ENCODE results near the gene NUBPL.

DNA sequence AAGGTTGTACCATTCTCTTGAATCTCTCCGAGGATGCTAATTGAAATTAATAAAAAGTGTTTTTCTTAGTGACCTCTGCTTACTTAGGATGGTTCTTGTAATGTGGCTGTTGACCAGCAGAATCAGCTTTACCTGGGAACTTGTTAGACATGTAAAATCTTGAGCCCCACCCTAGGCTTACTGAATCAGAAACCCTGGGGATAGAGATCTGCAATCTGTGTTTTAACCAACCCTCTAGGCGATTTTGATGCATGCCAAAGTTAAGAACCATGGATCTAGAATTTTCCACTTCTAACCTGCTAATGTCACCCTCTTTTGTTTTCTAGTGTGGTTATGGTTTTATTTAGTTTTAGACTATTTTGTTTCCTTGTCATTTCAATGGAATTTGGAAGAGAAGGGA, 6.5 kb downstream of the NUBPL start:
- TF ChIP-seq, protein P1, sequence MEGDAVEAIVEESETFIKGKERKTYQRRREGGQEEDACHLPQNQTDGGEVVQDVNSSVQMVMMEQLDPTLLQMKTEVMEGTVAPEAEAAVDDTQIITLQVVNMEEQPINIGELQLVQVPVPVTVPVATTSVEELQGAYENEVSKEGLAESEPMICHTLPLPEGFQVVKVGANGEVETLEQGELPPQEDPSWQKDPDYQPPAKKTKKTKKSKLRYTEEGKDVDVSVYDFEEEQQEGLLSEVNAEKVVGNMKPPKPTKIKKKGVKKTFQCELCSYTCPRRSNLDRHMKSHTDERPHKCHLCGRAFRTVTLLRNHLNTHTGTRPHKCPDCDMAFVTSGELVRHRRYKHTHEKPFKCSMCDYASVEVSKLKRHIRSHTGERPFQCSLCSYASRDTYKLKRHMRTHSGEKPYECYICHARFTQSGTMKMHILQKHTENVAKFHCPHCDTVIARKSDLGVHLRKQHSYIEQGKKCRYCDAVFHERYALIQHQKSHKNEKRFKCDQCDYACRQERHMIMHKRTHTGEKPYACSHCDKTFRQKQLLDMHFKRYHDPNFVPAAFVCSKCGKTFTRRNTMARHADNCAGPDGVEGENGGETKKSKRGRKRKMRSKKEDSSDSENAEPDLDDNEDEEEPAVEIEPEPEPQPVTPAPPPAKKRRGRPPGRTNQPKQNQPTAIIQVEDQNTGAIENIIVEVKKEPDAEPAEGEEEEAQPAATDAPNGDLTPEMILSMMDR (IDR thresholded peaks at IDR 0.05): no peak
- no peak for TF ChIP-seq SIN3A (IDR thresholded peaks at IDR 0.05; ENCODE audit: borderline replicate concordance, insufficient read depth, low read depth, low read length)
